ENCODE data around the gene PLEK.

DNA sequence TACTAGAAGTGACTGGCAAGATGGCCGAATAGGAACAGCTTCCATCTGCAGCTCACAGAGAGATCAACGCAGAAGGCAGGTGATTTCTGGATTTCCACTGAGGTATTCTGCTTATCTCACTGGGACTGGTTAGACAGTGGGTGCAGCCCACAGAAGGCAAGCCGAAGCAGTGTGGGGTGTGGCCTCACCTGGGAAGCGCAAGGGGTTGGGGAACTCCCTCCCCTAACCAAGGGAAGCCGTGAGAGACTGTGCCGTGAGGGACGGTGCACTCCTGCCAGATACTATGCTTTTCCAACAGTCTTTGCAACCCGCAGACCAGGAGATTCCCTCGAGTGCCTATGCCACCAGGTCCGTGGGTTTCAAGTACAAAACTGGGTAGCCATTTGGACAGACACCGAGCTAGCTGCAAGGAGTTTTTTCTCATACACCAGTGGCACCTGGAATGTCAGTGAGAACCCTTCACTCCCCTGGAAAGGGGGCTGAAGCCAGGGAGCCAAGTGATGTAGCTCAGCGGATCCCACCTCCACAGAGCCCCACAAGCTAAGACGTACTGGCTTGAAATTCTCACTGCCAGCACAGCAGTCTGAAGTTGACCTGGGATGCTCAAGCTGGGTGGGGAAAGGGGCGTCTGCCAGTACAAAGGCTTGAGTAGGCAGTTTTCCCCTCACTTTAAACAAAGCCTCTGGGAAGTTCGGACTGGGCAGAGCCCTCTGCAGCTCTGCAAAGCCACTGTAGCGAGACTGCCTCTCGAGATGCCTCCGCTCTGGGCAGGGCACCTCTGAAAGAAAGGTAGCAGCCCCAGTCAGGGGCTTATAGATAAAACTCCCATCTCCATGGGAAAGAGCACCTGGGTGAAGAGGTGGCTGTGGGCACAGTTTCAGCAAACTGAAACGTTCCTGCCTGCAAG is 40.1 kb downstream of the PLEK start:
- TF ChIP-seq POLR2A (IDR thresholded peaks at IDR 0.05) (no peak), CTCF (IDR thresholded peaks at IDR 0.05) (no peak)

All from heart left ventricle (tissue), 13 donors.